Epithelial cell of proximal tubule (primary cell): ENCODE measurements around the gene DAPK1. TPM values are rescaled to one million over a fixed set of nuclear protein-coding genes. Genes with fewer than 3 reads are reported as not detected.

Source experiments
- DNase-seq: peaks from one replicate; pipeline ENCODE4 v3.0.0-alpha.2; 2011; ENCODE audit warnings: low read depth
- H3K4me3 ChIP-seq: 2 replicates; pipeline ENCODE4 v1.5.1; 2011; ENCODE audit warnings: low read depth, mild to moderate bottlenecking, low read length
- total RNA-seq: library from RNA; depleted of rRNA; stranded (reverse); fragments of >200 nt; gene quantifications from 2 replicates; pipeline ENCODE4 v1.2.3, GENCODE V29; 2015
- TF ChIP-seq, protein P1 (sequence below): conservative IDR thresholded peaks from 2 replicates; pipeline ENCODE4 v1.5.1; 2012; ENCODE audit warnings: low read depth, mild to moderate bottlenecking, low read length

Gene DAPK1
- total RNA-seq, 1 donor from 2014 or later = 46.3 TPM

GRCh38 chr9:87722393-87723088 is 224.9 kb downstream of the DAPK1 start:
- TF ChIP-seq, protein P1, sequence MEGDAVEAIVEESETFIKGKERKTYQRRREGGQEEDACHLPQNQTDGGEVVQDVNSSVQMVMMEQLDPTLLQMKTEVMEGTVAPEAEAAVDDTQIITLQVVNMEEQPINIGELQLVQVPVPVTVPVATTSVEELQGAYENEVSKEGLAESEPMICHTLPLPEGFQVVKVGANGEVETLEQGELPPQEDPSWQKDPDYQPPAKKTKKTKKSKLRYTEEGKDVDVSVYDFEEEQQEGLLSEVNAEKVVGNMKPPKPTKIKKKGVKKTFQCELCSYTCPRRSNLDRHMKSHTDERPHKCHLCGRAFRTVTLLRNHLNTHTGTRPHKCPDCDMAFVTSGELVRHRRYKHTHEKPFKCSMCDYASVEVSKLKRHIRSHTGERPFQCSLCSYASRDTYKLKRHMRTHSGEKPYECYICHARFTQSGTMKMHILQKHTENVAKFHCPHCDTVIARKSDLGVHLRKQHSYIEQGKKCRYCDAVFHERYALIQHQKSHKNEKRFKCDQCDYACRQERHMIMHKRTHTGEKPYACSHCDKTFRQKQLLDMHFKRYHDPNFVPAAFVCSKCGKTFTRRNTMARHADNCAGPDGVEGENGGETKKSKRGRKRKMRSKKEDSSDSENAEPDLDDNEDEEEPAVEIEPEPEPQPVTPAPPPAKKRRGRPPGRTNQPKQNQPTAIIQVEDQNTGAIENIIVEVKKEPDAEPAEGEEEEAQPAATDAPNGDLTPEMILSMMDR = no peak
- no peak for DNase-seq
- no peak overlapping the region for H3K4me3 ChIP-seq

DNA sequence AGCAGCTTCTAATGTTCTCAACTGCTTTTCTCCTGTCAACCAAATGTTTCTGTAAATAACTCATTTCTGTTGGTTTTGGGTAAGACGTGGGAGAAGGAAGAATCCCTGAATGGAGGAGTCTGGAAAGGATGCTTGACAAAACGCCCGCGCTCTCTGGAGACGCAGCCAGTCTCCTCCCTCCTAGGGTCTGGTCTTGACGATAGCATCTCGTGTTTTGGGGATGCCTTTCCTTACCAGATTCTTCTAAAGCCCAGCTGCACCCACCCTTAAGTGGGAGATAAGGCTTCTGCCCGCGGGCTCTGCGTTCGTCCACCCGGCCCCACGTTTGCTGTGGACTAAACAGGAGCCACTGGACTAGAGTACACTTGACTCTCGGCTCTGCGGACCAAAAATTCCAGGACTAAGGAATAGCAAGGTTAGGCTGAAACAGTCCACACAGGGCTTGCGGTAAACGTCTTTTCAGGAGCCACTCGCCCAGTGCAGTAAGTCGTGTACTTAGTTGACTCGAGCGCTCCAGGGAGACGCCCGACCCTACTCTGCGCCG is 227.8 kb downstream of the DAPK1 start:
- TF ChIP-seq, protein P1 = no peak
- DNase-seq = no peak

DNA sequence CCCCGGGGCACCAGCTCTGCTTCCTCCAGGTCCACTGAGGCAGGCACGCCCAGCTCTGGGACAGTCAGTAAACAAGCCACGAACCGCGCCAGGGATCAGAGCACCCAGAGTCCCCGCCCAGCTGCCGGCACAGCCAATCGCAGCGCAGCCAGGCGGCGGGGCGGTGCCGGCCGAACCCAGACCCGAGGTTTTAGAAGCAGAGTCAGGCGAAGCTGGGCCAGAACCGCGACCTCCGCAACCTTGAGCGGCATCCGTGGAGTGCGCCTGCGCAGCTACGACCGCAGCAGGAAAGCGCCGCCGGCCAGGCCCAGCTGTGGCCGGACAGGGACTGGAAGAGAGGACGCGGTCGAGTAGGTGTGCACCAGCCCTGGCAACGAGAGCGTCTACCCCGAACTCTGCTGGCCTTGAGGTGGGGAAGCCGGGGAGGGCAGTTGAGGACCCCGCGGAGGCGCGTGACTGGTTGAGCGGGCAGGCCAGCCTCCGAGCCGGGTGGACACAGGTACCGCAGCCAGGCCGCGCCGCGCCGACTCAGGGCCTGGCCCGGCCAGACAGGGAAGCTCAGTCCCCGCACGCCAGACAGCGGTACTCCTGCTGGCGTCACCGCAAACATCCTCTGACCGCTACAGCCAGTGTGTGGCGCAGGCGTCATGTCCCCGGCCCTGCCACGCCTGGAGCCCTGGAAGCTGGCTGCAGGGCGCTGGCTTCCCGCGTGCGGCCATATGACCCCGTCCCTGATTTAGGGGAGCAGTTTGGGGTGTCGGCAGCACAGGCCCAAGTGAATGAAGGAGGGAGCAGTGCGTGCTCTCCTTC is 228.4 kb downstream of the DAPK1 start, which contains the start of gene CTSL:
TSS of gene CTSL (plus strand) at position 220 of the 810 bp plus-strand sequence. CDS start 1,485 bp downstream, outside the sequence.
- peak within 1 kb of the TSS; percentile 67 for H3K4me3 ChIP-seq
- TF ChIP-seq, protein P1 = peak; percentile 38
- DNase-seq = no peak

More for the DNA sequence above, 227.8 kb downstream of the DAPK1 start:
- H3K4me3 ChIP-seq = peak overlapping the region; percentile 67

DNA sequence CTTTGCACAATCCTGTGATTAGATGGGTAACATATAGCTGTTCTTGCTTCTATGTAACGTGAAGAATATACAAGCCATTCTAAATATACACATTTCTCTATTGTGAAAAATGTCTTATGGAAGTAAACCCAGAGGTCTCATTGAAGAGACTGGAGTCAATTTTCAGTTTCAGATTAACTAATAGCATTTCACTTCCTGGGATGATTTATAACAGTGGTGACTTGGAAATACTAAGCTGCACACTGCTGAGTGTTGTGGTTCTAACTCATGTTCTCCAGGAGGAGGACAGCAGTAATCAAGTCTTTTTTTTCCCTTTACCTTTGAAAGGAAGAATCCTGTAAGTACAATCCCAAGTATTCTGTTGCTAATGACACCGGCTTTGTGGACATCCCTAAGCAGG is 231.6 kb downstream of the DAPK1 start:
- TF ChIP-seq, protein P1 = no peak

GRCh38 chr9:87731321-87731720 is 233.7 kb downstream of the DAPK1 start:
- TF ChIP-seq, protein P1 = no peak
- H3K4me3 ChIP-seq = no peak overlapping the region
- no peak for DNase-seq

More for the DNA sequence above, 231.6 kb downstream of the DAPK1 start:
- no peak for DNase-seq
- H3K4me3 ChIP-seq = no peak overlapping the region

DNA sequence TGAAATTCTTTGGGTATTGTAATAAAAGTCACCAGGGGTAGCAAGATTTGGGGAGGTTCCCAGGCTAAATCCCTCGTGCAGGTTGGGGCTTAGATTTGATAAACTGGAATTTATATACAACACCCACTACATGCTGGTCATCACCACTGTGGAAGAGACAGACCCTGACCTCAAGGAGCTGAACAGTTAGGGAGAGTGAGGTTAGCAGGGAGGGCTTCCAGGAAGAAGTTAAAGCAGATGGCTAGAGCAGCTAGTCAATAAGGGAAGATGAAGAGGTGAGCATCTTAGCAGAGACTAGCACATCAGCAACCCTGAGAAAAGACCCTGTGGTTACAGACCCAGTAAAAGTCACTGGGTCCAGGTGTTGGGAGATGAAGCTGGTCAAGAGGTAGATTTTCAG is 234.7 kb downstream of the DAPK1 start:
- TF ChIP-seq, protein P1 = no peak
- H3K4me3 ChIP-seq = no peak overlapping the region
- DNase-seq = no peak
